OCI-M1 (cell line): ENCODE data around the gene PLCB1.

ENCODE experiments used
- DNase-seq: peaks from one replicate; lab custom pipeline; 2025; lab: John Stamatoyannopoulos, UW

PLCB1 gene

DNA sequence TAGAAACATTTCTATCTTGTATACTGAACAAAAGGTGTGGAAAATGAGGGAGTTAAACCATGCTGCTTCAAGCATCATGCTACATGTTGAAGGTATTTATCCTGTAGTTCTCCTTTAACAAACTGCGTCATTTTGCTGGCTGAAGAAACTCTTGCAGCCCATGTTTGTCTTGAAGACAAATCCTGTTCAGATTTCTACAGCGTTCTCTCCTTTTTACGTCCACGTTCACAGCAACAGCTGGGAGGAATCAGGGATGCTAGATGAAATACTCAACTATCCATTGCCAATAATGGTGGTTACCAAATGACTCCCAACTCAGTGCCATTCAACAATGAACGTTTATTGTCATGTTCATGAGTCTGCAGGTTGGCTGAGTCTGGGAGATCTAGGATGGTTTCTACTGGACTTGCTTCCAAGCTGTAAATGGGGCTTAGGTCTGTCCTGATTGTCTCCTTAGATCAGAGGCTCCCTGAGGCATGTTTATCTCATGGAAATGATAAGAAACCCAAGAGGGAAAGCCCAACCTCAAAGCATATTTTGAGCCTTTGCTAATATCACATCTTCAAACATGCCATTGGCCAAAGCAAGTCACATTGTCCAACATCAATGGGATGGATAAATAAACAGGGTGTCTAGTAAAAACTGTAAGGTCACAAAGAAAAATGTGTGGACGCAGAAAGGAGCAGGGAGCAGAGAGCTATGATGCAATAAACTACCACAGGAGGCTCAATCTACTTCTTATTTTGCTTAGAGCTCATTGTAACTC lies 2.7 kb upstream of the PLCB1 start:
- no peak for DNase-seq

DNA sequence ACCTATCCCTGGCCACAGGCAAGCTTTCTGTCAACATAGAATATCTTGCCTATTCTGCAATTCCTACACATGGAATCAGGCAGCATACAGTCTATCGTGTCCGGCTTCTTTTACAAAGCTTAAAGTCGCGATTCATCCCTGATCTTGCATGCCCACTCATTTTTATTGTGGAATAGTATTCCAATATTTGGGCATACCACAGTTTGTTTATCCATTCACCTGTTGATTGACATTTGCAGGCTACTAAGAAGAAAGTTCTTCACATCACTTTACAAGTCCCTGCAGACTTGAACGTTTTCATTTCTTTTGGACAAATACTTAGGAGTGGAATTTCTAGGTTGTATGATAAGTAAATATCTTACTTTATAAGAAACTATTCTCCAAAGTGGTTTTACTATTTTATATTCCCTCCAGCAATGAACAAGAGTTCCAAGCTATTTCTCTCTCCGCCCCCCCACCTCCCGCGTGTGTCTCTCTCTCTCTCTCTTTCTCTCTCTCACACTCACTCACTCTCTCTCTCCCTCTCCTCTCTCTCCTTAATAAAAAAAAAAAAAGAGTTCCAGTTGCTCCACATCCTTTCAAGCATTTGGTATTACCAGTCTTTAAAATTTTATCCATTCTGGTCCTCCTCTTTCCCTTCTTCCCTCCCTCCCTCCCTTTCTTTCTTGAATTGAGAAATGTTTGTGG lies 1.1 kb upstream of the PLCB1 start:
- no peak for DNase-seq

GRCh38 chr20:8132484-8133309 lies 631 bp downstream of the PLCB1 start:
- no peak for DNase-seq

GRCh38 chr20:8133310-8133768 lies 1.3 kb downstream of the PLCB1 start:
- DNase-seq: no peak

GRCh38 chr20:8133851-8134451 lies 1.9 kb downstream of the PLCB1 start:
- no peak for DNase-seq

DNA sequence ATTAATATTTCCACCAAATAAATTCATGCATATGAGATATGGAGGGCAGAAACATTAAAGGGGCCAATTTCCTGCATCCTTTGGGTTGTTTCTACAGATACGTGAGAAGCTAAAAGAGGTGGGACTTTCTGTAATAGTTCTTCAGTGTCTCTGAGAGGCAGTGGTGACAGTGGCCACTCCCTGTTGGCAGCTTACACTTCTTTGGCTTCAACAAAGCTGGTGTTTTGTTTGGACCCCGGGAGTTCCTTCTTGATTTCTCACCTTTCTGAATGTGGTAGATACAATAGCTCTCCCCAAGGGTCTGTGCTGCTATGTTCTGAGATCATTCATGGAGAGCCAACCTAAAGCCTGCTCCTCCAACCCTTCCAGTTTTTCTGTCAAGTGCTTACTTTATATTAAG lies 7.8 kb downstream of the PLCB1 start:
- no peak for DNase-seq

DNA sequence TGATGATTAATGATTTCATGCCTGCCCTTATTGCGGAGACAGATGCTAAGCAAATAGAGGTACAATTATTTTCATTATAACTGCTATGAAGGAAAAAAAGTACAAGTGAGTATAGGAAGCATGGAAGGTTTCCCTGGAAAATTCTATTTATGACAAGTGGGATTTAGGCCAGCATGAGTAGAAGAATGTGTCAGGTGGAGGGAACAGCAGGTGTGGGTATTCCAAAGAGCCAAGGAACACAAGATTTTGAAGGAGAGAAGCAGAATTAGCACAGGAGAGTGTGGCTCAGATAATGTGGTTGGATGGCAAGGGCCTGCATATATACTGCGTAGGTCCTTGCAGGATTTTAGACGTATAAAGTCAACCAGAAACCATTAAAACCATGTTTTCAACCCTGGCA lies 11.4 kb downstream of the PLCB1 start:
- no peak for DNase-seq

DNA sequence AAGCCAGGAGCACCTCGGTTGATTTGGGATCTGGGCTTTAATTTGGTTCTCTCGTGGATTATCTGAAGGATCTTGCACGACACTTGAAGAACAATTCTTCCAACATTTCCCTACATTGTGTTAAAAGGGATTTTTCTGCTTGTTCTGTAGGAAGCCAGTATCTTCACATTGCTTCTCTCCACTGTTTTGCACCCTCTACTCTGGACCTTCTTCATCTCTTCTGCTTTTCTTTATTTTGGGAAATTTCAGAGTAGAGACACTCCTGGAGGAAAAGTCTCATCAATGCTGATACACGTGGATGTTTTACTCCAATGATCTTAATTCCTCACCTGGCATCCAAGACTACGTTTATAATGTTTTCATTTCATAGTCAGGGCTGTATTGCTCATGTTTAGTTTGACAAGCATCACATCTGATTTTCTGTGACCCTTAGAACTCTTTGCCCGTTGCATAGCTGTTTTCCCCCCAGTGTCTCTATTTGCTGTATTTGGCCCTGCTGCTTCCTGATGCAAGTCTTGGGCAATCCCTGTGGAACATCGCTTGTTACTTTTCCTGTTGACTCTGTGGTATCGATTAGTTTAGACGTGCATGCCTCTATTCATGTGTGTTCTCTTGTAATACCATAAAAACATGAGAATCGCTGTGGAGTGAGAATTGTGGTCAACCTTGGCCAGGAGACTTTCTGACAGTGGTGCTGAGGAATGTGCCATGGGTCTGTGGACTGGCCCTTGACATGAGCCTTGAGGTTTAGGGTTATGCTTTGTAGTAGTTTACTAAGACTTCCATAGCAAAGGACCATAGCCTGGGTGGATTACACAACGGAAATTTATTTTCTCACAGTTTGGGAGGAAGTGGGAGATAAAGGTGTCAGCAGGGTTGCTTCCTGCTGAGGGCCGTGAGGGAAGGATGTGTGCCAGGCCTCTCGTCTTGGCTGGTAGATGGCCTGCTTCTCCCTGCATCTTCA lies 12.5 kb downstream of the PLCB1 start:
- no peak for DNase-seq

GRCh38 chr20:8145246-8146168 lies 13.4 kb downstream of the PLCB1 start:
- no peak for DNase-seq

DNA sequence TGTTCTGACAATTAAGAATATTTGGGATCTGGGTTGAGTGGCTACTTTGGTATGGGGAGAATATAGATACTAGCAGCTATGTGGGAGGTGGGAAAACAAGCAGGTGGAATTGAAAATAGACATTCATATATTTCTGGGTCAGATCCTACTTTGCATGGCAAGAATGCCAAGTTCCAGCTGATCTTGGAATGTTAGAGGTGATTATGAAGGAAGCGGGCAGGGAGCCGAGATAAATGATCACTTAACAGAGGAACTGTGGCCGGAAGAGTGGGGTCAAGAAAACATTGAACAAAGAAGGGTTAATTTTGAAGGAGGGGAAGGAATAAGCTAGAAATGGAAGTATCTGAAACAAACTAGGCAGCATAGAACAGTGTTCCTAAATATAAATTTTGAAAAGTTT lies 15.4 kb downstream of the PLCB1 start:
- DNase-seq: no peak

DNA sequence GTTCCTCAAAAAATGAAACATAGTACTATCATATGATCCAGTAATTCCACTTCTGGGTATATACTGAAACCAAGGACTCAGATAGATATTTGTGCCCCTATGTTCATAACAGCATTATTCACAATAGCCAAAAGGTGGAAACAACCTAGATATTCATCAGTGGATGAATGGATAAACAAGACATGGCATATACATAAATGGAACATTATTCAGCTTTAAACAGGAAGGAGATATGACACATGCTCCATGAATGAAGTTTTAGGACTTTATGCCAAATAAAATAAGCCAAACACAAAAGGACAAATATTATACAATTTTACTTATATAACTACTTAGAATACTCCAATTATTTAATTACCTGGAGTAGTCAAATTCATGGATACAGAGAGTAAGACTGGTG lies 16.4 kb downstream of the PLCB1 start:
- no peak for DNase-seq

DNA sequence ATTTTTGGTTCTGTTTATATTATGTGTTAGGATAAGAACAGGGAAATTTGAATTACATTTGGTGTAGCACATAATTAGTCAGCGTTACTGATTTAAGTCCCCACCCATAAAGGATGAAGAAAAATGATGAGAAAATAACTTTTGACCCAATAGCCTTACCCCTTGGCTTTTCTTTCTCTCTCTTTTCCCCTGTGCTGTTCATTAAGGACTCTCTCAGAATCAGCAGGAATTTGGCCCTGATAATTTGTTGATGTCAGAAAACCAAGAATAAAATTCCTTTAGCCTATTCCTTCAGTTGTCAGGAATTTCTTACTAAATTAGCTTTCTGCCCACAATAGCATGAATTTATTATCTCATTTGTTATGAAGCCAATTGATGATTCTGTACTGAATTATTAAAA lies 18.5 kb downstream of the PLCB1 start:
- no peak for DNase-seq

- no peak for DNase-seq
These were observed 19.3 kb downstream of the PLCB1 start for GRCh38 chr20:8151372-8151771.

DNA sequence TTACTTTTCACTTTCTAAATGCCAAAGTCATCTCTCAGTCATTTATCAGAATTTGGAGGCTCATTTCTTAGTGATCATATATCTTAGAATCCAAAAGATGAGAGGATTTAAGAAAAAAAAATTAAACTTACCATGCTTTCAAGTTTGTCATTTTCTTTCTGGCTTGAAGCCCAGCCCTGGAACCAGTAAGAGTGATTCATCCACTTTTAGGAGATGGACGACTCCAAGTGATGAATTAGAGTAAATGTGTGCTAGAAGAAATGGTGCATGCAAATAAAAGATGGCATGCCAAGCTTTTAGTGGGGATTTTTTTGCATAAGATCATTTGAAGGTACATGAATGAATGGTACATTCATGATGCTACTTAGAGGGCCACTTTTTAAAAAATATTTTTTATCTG lies 20.1 kb downstream of the PLCB1 start:
- no peak for DNase-seq

DNA sequence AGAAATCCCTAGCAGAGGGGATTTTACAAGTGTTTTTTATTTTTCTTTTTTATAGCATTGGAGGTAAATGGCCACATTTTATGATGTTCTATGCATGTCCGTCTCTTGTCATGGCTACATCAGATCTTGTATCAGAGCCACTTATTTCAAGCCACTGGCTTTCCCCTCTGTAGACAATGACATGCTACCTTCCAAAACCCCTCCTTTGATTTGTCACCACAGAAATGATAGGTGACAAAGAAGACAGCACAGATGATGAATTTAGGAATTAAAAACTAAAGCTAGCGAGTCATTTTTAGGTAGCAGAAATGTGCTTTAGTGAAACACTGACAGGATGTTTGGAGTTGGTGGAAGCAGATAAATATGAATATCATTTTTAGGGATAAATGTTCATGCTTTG lies 20.8 kb downstream of the PLCB1 start:
- no peak for DNase-seq

DNA sequence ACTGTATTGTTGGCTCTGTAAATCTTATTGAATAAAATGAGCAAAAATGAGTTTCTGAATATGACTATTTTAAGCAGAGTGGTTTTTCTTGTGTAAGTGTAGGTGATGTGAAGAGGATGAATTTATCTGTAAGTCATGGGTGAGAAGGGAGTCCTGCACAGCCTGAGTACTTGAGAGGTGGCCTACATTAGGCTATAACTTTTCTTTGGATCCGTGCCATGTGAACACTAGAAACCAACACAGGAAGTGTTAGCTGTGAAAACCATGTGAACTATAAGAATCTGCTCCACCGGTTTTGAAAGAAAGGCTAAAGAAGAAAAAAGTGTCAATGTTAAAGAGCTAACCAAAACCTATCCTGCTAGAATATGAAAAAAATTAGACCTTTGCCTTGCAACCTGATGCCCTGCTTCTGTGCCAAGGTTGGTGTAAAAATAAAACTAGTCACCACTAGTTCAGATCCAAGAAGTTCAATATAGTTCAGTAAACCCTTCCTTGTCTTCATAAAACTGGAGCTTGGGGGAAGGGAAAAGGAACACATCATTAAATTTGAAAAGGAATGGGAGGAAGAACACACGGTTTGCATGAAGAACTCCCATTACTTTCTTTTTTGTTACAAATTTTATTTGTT lies 21.3 kb downstream of the PLCB1 start:
- DNase-seq: no peak

DNA sequence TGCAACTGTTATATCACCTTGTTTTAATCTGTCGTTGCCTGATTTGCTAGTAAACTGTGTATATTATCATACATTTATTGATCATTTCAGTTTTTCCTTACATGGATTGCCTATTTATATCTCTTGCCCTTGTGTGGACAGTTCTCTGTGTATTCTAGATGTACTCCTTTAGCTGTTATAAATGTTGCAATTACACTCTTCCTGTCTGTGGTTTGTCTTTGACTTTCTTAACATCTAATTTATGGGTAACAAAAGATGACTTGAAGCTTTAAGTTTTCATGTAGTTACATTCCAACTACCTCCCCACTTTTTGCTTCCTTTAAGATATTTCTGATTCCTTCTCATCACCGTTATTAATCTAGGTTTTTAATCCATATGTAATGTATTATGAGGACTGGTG lies 22.6 kb downstream of the PLCB1 start:
- no peak for DNase-seq

DNA sequence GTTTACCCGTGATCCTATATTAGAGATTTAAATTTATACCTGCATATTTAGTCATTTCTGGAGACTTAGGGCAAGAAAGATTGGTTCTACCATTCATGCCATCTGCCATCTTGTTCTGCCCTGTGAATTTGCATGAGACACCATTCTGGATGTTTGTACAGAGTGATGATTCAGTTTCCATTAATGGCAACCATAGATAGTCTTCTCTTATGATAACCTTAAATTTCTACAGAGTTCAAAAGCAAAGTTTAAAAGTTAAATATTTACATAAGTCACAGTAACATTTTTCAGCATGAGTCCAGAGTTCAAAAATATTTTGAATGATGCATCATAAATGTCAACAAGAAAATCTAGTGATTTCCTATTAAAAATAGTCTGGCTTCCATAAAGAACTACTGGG lies 23.2 kb downstream of the PLCB1 start:
- no peak for DNase-seq

DNA sequence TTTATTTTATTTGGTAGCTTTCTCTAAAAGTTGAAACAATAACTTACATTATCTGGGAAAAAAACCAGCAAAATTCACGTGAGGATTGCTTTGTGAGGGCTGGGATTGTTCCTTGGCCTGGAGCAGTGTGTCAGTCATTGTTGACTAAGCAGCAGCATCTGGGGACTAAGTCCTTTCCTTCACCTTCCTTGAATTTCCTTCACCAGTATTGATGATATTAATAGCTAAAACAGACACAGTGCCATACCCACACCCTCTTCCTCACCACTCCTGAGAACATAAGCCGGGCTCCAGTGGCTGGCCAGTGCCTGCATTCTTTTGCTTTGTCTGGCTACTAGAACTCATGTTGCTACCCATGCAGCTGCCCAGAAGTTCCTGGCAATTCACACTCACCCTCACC lies 23.7 kb downstream of the PLCB1 start:
- DNase-seq: no peak
